Astrocyte of the hippocampus (primary cell): ENCODE data around the gene GASK1A.
"Not testable (repeated sequence)": the region's sequence is repeated elsewhere in the genome, so short reads cannot be mapped to it uniquely, and the experiment has no call there.

Source experiments
- DNase-seq: peaks from one replicate; pipeline ENCODE4 v3.0.0; 2011; ENCODE audit warnings: low read depth, low spot score

Gene GASK1A

GRCh38 chr3:43061101-43061895, 82.2 kb downstream of the GASK1A start:
- no peak for DNase-seq

GRCh38 chr3:43062040-43062563, 83.0 kb downstream of the GASK1A start:
- DNase-seq: no peak

GRCh38 chr3:43062564-43063040, 83.5 kb downstream of the GASK1A start:
- DNase-seq: peak; percentile 10

GRCh38 chr3:43063114-43063513, 84.0 kb downstream of the GASK1A start:
- no peak for DNase-seq

- DNase-seq: not testable (repeated sequence)
These were observed 91.6 kb downstream of the GASK1A start for GRCh38 chr3:43070670-43071069.

GRCh38 chr3:43071313-43071893, 92.3 kb downstream of the GASK1A start:
- no peak for DNase-seq

GRCh38 chr3:43072361-43072760, 93.2 kb downstream of the GASK1A start:
- no peak for DNase-seq

- DNase-seq: no peak
These were observed 94.2 kb downstream of the GASK1A start for GRCh38 chr3:43073116-43073835.

GRCh38 chr3:43073836-43074220, 94.7 kb downstream of the GASK1A start:
- no peak for DNase-seq

GRCh38 chr3:43074482-43074881, 95.4 kb downstream of the GASK1A start:
- DNase-seq: no peak

GRCh38 chr3:43074901-43075689, 96.0 kb downstream of the GASK1A start:
- DNase-seq: no peak

GRCh38 chr3:43075904-43076661, 97.0 kb downstream of the GASK1A start:
- DNase-seq: no peak

GRCh38 chr3:43076857-43077256, 97.7 kb downstream of the GASK1A start:
- peak; percentile 38 for DNase-seq

- DNase-seq: no peak
These were observed 98.2 kb downstream of the GASK1A start for GRCh38 chr3:43077261-43077660.

- DNase-seq: no peak
These were observed 98.6 kb downstream of the GASK1A start for GRCh38 chr3:43077707-43078106.

GRCh38 chr3:43079536-43080332, 100.6 kb downstream of the GASK1A start:
- no peak for DNase-seq

- no peak for DNase-seq
These were observed 101.8 kb downstream of the GASK1A start for GRCh38 chr3:43080726-43081568.

- no peak for DNase-seq
These were observed 102.7 kb downstream of the GASK1A start for GRCh38 chr3:43081796-43082195.

- DNase-seq: no peak
These were observed 103.3 kb downstream of the GASK1A start for GRCh38 chr3:43082457-43082856.
